ENCODE results near the gene SORBS2.

The SORBS2 gene

GRCh38 chr4:185834088-185834487 lies 22.1 kb upstream of the SORBS2 start:
- no peak for DNase-seq
- no peak overlapping the region for H3K4me3 ChIP-seq (ENCODE audit: low read depth, low read length)
- H3K36me3 ChIP-seq (replicated peaks): no peaks in the 10 kb centered on the region
- no peaks in the 10 kb centered on the region for H3K27me3 ChIP-seq (replicated peaks)
- TF ChIP-seq, protein P1, sequence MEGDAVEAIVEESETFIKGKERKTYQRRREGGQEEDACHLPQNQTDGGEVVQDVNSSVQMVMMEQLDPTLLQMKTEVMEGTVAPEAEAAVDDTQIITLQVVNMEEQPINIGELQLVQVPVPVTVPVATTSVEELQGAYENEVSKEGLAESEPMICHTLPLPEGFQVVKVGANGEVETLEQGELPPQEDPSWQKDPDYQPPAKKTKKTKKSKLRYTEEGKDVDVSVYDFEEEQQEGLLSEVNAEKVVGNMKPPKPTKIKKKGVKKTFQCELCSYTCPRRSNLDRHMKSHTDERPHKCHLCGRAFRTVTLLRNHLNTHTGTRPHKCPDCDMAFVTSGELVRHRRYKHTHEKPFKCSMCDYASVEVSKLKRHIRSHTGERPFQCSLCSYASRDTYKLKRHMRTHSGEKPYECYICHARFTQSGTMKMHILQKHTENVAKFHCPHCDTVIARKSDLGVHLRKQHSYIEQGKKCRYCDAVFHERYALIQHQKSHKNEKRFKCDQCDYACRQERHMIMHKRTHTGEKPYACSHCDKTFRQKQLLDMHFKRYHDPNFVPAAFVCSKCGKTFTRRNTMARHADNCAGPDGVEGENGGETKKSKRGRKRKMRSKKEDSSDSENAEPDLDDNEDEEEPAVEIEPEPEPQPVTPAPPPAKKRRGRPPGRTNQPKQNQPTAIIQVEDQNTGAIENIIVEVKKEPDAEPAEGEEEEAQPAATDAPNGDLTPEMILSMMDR (IDR thresholded peaks at IDR 0.05; ENCODE audit: low read depth, low read length, missing control alignments): no peak
- H3K27ac ChIP-seq: no peak overlapping the region
- in situ Hi-C loops (cut with HindIII; ENCODE audit: low pct_ligation_motif_present, low sequenced_read_pairs): no loop called here

DNA sequence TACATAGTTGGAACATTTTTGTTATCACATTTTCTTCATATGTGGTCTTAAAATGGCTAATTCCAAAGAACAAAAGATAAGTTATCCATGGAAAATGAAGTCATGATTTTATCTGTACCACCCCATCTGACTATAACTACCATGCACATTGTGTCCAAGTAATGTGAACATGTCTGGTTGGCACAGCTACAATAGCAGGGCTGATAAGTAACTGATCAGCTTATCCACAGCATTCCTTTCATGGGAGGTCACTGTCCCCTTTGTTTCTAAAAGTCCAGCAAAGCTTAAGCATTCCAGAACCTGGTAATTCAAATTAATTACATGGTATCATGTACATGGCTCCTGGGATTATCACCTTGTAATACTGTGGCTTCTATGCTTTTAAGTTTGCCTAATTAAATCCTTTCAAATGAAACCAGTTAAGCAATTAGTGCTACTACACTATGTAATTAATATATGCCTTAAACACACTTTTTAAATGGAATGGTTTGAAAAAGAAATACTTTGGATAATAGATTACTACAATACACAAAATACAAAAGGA lies 21.1 kb upstream of the SORBS2 start:
- Histone ChIP-seq H3K36me3 (replicated peaks) (no peaks in the 10 kb centered on the region), H3K27ac (peak overlapping the region; percentile 11), H3K27me3 (replicated peaks) (no peaks in the 10 kb centered on the region), H3K4me3 (ENCODE audit: low read depth, low read length) (no peak overlapping the region)
- DNase-seq: peak; percentile 87
- TF ChIP-seq, protein P1 (IDR thresholded peaks at IDR 0.05; ENCODE audit: low read depth, low read length, missing control alignments): no peak
- in situ Hi-C loops (cut with HindIII; ENCODE audit: low pct_ligation_motif_present, low sequenced_read_pairs): no loop called here

DNA sequence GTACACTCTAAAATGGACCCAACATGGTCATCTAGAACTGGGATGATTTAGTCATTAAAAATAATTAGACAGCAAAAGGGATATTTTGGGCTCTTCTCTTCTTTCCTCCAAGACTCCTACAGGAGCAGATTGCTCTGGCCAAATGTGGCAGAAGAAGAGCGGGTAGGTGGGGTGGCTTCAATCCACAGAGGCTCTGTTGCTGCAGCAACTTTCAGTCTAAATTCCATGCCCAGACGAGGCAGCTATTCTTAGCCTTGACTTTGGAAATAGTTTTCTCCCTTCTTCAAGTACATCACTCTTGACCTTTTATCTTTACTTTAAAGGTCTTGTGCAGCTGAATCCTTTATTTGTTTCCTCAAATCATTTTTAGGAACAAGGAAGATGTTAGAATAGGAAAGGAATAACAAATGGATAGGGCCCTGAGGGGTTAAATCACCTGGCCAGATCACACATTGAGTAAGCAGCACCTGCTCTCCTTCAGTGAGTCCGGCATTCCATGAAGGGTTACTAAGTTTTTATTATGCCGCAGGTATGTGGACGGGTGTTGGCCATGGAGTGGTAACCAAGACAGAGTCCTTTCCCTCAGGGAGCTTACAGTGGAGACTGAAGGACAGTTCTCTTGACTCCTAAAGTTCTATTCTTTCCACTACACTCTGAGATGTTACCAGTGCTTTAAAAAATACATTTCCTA lies 19.3 kb upstream of the SORBS2 start:
- in situ Hi-C loops (cut with HindIII; ENCODE audit: low pct_ligation_motif_present, low sequenced_read_pairs): no loop called here
- H3K4me3 ChIP-seq (ENCODE audit: low read depth, low read length): no peak overlapping the region
- no peaks in the 10 kb centered on the region for H3K36me3 ChIP-seq (replicated peaks)

GRCh38 chr4:185830263-185830994 lies 18.4 kb upstream of the SORBS2 start:
- Histone ChIP-seq H3K27me3 (replicated peaks) (no peaks in the 10 kb centered on the region), H3K27ac (no peak overlapping the region), H3K36me3 (replicated peaks) (no peaks in the 10 kb centered on the region), H3K4me3 (ENCODE audit: low read depth, low read length) (no peak overlapping the region)
- in situ Hi-C loops (cut with HindIII; ENCODE audit: low pct_ligation_motif_present, low sequenced_read_pairs): no loop called here
- TF ChIP-seq, protein P1 (IDR thresholded peaks at IDR 0.05; ENCODE audit: low read depth, low read length, missing control alignments): no peak
- no peak for DNase-seq

More for the DNA sequence above, 19.3 kb upstream of the SORBS2 start:
- Histone ChIP-seq H3K27ac (no peak overlapping the region), H3K27me3 (replicated peaks) (no peaks in the 10 kb centered on the region)
- TF ChIP-seq, protein P1 (IDR thresholded peaks at IDR 0.05; ENCODE audit: low read depth, low read length, missing control alignments): no peak
- no peak for DNase-seq

GRCh38 chr4:185826381-185826780 lies 14.4 kb upstream of the SORBS2 start:
- TF ChIP-seq, protein P1 (IDR thresholded peaks at IDR 0.05; ENCODE audit: low read depth, low read length, missing control alignments): no peak
- DNase-seq: no peak
- Histone ChIP-seq H3K4me3 (ENCODE audit: low read depth, low read length) (no peak overlapping the region), H3K27me3 (replicated peaks) (no peaks in the 10 kb centered on the region), H3K36me3 (replicated peaks) (no peaks in the 10 kb centered on the region), H3K27ac (no peak overlapping the region)
- in situ Hi-C loops (cut with HindIII; ENCODE audit: low pct_ligation_motif_present, low sequenced_read_pairs): no loop called here

Measured in brain microvascular endothelial cell (primary cell).